ENCODE data around the gene LAGE3.
A peak's percentile ranks its signal among the peaks of the same experiment; 100 is the strongest.

The LAGE3 gene

DNA sequence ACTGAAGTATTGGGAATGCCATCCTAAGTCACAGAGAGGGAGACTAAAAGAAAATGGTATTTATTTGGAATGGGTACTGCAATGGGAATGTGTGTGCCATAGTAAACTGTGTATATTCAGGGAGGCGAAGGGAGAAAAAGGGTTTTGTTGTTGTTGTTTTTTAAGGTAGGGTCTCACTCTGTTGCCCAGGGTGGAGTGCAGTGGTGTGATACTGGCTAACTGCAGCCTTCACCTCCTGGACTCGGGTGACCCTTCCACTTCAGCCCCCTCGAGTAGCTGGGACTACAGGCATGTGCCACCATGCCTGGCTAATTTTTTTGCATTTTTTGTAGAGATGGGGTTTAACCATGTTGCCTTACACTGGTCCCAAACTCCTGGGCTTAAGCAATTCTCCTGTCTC lies 15.6 kb upstream of the LAGE3 start:
- no peak overlapping the region for H3K23ac ChIP-seq (ENCODE audit: low read length)
- H4K8ac ChIP-seq (ENCODE audit: low read depth, low read length) = no peak overlapping the region
- no peak overlapping the region for H3K56ac ChIP-seq (ENCODE audit: low read length)
- no peak for DNase-seq
- no peak overlapping the region for H2BK15ac ChIP-seq (replicated peaks; ENCODE audit: low read depth)
- no peak overlapping the region for H3K27ac ChIP-seq (ENCODE audit: low read depth, low read length)
- H3K4ac ChIP-seq (ENCODE audit: low read depth, low read length) = no peak overlapping the region
- no peaks in the 10 kb centered on the region for H3K36me3 ChIP-seq (ENCODE audit: control insufficient read depth, insufficient read depth, low read length)
- H4K5ac ChIP-seq (ENCODE audit: low read length) = no peak overlapping the region
- H3K27me3 ChIP-seq (ENCODE audit: insufficient read depth, low read length, poor library complexity) = no peaks in the 10 kb centered on the region
- H3K4me2 ChIP-seq (ENCODE audit: low read length) = no peak overlapping the region
- H3K9ac ChIP-seq (ENCODE audit: low read length) = no peak overlapping the region
- H3K79me1 ChIP-seq (ENCODE audit: low read length) = no peaks in the 10 kb centered on the region
- WGBS (ENCODE audit: extremely low coverage, insufficient coverage, low lambda C conversion rate) = no CpG with 5 or more reads among the region's 3 CpGs
- H2AK5ac ChIP-seq (ENCODE audit: low read length) = no peak overlapping the region
- no peaks in the 10 kb centered on the region for H3K4me1 ChIP-seq (ENCODE audit: control insufficient read depth, low read depth, low read length)
- H2BK120ac ChIP-seq (ENCODE audit: low read depth, low read length) = no peak overlapping the region
- H2BK5ac ChIP-seq (ENCODE audit: low read length) = no peak overlapping the region
- no peak overlapping the region for H3K4me3 ChIP-seq (ENCODE audit: low read length)
- H3K79me2 ChIP-seq (ENCODE audit: control insufficient read depth, insufficient read depth, low read length) = no peaks in the 10 kb centered on the region
- no peak overlapping the region for H3K18ac ChIP-seq (ENCODE audit: low read length)

DNA sequence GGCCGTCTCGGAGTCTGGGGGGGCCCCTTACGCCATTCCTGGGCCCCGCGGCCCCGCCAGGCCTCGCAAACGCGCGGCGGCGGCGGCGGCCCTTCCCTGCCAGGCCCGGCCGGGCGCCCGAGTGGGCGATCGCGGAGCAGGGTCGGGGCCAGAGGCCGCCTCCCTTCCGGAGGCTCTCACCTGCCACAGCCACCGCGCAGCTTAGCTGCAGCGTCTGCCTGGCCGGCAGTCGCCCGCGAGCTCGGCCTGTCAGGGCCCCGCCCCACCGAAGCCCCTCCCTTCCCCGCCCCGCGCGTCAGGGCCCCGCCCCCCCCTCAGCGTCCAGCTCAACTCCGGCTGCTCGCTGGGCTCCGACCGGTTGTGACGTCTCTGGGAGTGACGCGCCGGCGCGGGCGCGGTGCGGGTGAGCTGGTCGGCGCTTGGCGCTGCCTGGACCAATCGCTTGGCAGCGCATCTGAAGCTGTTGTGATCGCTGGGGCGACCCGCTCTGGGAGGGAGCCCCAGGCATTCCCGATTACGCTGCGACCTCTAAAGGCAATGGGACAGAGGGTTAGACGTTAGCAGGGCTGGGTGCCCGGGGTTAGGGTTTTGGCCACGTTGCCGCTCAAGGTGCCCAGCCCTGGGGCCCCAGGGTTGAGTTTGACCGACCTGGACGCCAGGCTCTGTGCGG lies 11.5 kb upstream of the LAGE3 start, which contains the start of gene SLC10A3:
TSS of gene SLC10A3 (minus strand) at position 216 of the 670 bp plus-strand sequence. CDS start 1,689 bp downstream, outside the sequence.
- H2BK120ac ChIP-seq (ENCODE audit: low read depth, low read length) = no peak within 1 kb of the TSS
- H3K18ac ChIP-seq (ENCODE audit: low read length) = peak within 1 kb of the TSS; percentile 52
- no peaks in the 10 kb centered on the region for H3K4me1 ChIP-seq (ENCODE audit: control insufficient read depth, low read depth, low read length)
- H3K27ac ChIP-seq (ENCODE audit: low read depth, low read length) = peak within 1 kb of the TSS; percentile 73
- no peak within 1 kb of the TSS for H2BK15ac ChIP-seq (replicated peaks; ENCODE audit: low read depth)
- no peaks in the 10 kb centered on the region for H3K36me3 ChIP-seq (ENCODE audit: control insufficient read depth, insufficient read depth, low read length)
- no peak within 1 kb of the TSS for H3K23ac ChIP-seq (ENCODE audit: low read length)
- peak within 1 kb of the TSS; percentile 30 for H3K4me2 ChIP-seq (ENCODE audit: low read length)
- H3K79me2 ChIP-seq (ENCODE audit: control insufficient read depth, insufficient read depth, low read length) = no peaks in the 10 kb centered on the region
- peak; percentile 97 for DNase-seq
- no peak within 1 kb of the TSS for H2AK5ac ChIP-seq (ENCODE audit: low read length)
- H4K5ac ChIP-seq (ENCODE audit: low read length) = no peak within 1 kb of the TSS
- H3K4ac ChIP-seq (ENCODE audit: low read depth, low read length) = peak within 1 kb of the TSS; percentile 58
- no peaks in the 10 kb centered on the region for H3K27me3 ChIP-seq (ENCODE audit: insufficient read depth, low read length, poor library complexity)
- peak within 1 kb of the TSS; percentile 71 for H3K9ac ChIP-seq (ENCODE audit: low read length)
- WGBS (ENCODE audit: extremely low coverage, insufficient coverage, low lambda C conversion rate) = no CpG with 5 or more reads among the region's 71 CpGs
- H3K4me3 ChIP-seq (ENCODE audit: low read length) = peak within 1 kb of the TSS; percentile 6
- H3K56ac ChIP-seq (ENCODE audit: low read length) = peak within 1 kb of the TSS; percentile 67
- no peak within 1 kb of the TSS for H4K8ac ChIP-seq (ENCODE audit: low read depth, low read length)
- no peak within 1 kb of the TSS for H2BK5ac ChIP-seq (ENCODE audit: low read length)
- no peaks in the 10 kb centered on the region for H3K79me1 ChIP-seq (ENCODE audit: low read length)

DNA sequence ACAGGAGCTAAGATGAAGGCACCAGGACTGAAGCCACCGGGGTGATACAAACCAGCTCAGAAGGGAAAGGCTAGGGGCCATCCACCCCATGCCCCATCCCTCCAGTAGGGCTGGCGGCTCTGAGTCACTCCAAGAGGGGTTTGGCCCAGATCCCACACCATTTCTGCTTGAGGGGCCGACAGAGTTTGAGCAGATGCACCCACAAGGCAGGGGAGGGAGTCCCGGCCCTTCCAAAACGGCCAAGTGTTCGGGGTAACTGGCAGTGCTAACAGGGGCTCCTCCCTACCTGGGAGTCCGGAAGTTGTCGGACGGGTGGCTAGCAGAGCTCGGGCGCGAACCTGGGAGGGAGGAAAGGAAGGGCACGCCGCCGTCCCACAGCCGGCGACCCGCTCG lies 10.9 kb upstream of the LAGE3 start:
- H2BK120ac ChIP-seq (ENCODE audit: low read depth, low read length) = no peak overlapping the region
- no peaks in the 10 kb centered on the region for H3K4me1 ChIP-seq (ENCODE audit: control insufficient read depth, low read depth, low read length)
- peak overlapping the region; percentile 67 for H3K56ac ChIP-seq (ENCODE audit: low read length)
- H4K5ac ChIP-seq (ENCODE audit: low read length) = no peak overlapping the region
- no peaks in the 10 kb centered on the region for H3K79me1 ChIP-seq (ENCODE audit: low read length)
- H3K4me3 ChIP-seq (ENCODE audit: low read length) = peak overlapping the region; percentile 6
- H3K27me3 ChIP-seq (ENCODE audit: insufficient read depth, low read length, poor library complexity) = no peaks in the 10 kb centered on the region
- no peak overlapping the region for H4K8ac ChIP-seq (ENCODE audit: low read depth, low read length)
- H3K23ac ChIP-seq (ENCODE audit: low read length) = no peak overlapping the region
- DNase-seq = peak; percentile 28
- peak overlapping the region; percentile 30 for H3K4me2 ChIP-seq (ENCODE audit: low read length)
- H3K27ac ChIP-seq (ENCODE audit: low read depth, low read length) = no peak overlapping the region
- H3K9ac ChIP-seq (ENCODE audit: low read length) = peak overlapping the region; percentile 70
- H3K79me2 ChIP-seq (ENCODE audit: control insufficient read depth, insufficient read depth, low read length) = no peaks in the 10 kb centered on the region
- H3K4ac ChIP-seq (ENCODE audit: low read depth, low read length) = peak overlapping the region; percentile 58
- no peak overlapping the region for H2AK5ac ChIP-seq (ENCODE audit: low read length)
- H2BK5ac ChIP-seq (ENCODE audit: low read length) = no peak overlapping the region
- peak overlapping the region; percentile 52 for H3K18ac ChIP-seq (ENCODE audit: low read length)
- no peak overlapping the region for H2BK15ac ChIP-seq (replicated peaks; ENCODE audit: low read depth)
- WGBS (ENCODE audit: extremely low coverage, insufficient coverage, low lambda C conversion rate) = no CpG with 5 or more reads among the region's 19 CpGs
- no peaks in the 10 kb centered on the region for H3K36me3 ChIP-seq (ENCODE audit: control insufficient read depth, insufficient read depth, low read length)

DNA sequence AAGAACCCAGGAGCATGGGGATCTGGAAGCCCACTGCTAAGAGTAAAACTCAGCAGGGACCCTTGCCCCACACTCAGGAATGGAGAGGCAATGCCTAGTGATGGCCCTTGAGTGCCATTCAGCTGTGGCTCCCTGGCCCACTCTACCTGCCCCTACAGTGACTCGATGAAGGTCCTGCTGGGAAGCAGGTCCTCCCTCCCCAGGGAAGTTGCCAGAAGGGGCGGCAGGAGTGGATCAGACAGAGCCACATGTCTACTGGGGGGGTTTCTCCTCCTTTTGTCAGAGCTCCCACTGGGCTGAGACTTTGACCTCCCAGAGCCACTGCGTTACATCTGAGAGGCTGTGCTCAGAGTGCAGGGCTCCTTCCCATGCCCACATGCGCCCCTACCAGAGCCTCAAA lies 10.1 kb upstream of the LAGE3 start:
- Histone ChIP-seq H3K4me1 (ENCODE audit: control insufficient read depth, low read depth, low read length) (no peaks in the 10 kb centered on the region), H3K36me3 (ENCODE audit: control insufficient read depth, insufficient read depth, low read length) (no peaks in the 10 kb centered on the region), H3K27ac (ENCODE audit: low read depth, low read length) (no peak overlapping the region), H2BK15ac (replicated peaks; ENCODE audit: low read depth) (no peak overlapping the region), H3K23ac (ENCODE audit: low read length) (no peak overlapping the region), H3K18ac (ENCODE audit: low read length) (no peak overlapping the region), H3K79me1 (ENCODE audit: low read length) (no peaks in the 10 kb centered on the region), H3K4me3 (ENCODE audit: low read length) (no peak overlapping the region), H3K4me2 (ENCODE audit: low read length) (no peak overlapping the region), H3K4ac (ENCODE audit: low read depth, low read length) (no peak overlapping the region), H4K8ac (ENCODE audit: low read depth, low read length) (no peak overlapping the region), H3K27me3 (ENCODE audit: insufficient read depth, low read length, poor library complexity) (no peaks in the 10 kb centered on the region), H2BK5ac (ENCODE audit: low read length) (no peak overlapping the region), H2AK5ac (ENCODE audit: low read length) (no peak overlapping the region), H3K79me2 (ENCODE audit: control insufficient read depth, insufficient read depth, low read length) (no peaks in the 10 kb centered on the region), H4K5ac (ENCODE audit: low read length) (no peak overlapping the region), H2BK120ac (ENCODE audit: low read depth, low read length) (no peak overlapping the region), H3K56ac (ENCODE audit: low read length) (no peak overlapping the region), H3K9ac (ENCODE audit: low read length) (no peak overlapping the region)
- no CpG with 5 or more reads among the region's 4 CpGs for WGBS (ENCODE audit: extremely low coverage, insufficient coverage, low lambda C conversion rate)
- DNase-seq = no peak

DNA sequence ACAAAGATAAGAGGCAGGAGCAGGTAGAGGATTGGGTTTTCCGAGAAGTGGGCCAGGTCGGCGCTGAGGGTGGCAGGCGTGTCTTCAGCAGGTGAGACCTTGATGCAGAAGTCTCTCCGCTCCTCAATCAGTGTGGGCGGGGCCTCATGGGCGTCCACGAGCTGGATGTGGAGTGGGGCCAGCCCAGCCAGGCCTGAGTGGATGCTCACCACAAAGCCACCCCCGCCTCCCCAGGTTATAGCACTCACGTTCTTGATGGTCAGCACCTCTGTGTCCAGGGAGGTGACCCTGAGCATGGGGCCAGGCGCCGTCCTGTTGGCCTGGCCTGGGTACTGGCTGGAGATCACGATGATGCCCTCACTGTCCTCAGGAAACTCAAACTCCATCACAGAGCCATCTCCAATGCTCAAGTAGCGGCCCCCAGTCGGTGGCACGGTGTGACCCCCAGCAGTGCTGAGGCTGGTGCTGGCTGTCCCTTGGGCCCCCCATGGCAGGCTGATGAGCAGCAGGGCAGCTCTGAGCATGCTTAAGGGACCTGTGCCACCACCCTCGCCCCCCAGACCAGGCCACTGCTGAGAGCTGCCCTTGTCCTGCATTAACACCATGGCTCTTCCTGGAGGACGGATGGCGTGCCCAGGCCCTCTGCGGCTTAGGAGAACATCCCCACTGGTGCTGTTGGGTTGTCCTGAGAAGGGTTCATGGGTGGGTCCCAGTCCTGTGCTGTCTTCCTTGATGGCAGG lies 9.4 kb upstream of the LAGE3 start:
- Histone ChIP-seq H2BK15ac (replicated peaks; ENCODE audit: low read depth) (no peak overlapping the region), H3K27ac (ENCODE audit: low read depth, low read length) (no peak overlapping the region), H3K56ac (ENCODE audit: low read length) (no peak overlapping the region), H3K4me2 (ENCODE audit: low read length) (no peak overlapping the region), H3K79me2 (ENCODE audit: control insufficient read depth, insufficient read depth, low read length) (no peaks in the 10 kb centered on the region), H4K5ac (ENCODE audit: low read length) (no peak overlapping the region), H3K18ac (ENCODE audit: low read length) (no peak overlapping the region), H3K23ac (ENCODE audit: low read length) (no peak overlapping the region), H2BK5ac (ENCODE audit: low read length) (no peak overlapping the region), H2AK5ac (ENCODE audit: low read length) (no peak overlapping the region), H3K4me1 (ENCODE audit: control insufficient read depth, low read depth, low read length) (no peaks in the 10 kb centered on the region), H2BK120ac (ENCODE audit: low read depth, low read length) (no peak overlapping the region), H3K4ac (ENCODE audit: low read depth, low read length) (no peak overlapping the region), H3K36me3 (ENCODE audit: control insufficient read depth, insufficient read depth, low read length) (no peaks in the 10 kb centered on the region), H3K79me1 (ENCODE audit: low read length) (no peaks in the 10 kb centered on the region), H3K27me3 (ENCODE audit: insufficient read depth, low read length, poor library complexity) (no peaks in the 10 kb centered on the region), H3K9ac (ENCODE audit: low read length) (no peak overlapping the region), H4K8ac (ENCODE audit: low read depth, low read length) (no peak overlapping the region), H3K4me3 (ENCODE audit: low read length) (no peak overlapping the region)
- no peak for DNase-seq
- no CpG with 5 or more reads among the region's 20 CpGs for WGBS (ENCODE audit: extremely low coverage, insufficient coverage, low lambda C conversion rate)

Data from mesendoderm (in vitro differentiated cells).